Activated CD4-positive, alpha-beta T cell treated with anti-CD3 and anti-CD28 coated beads, Interleukin-2, amount 10 ng/mL, durations not matched to agents 7 days and 5 days (primary cell): ENCODE results near the gene EIF5AL1. TPM values are rescaled to one million over a fixed set of nuclear protein-coding genes. Genes with fewer than 3 reads are reported as not detected.
"Not testable (repeated sequence)": the region's sequence is repeated elsewhere in the genome, so short reads cannot be mapped to it uniquely, and the experiment has no call there.

Source experiments
- CTCF ChIA-PET: fragments of 350-600 bp; sonication (Branson Sonifier 250); formaldehyde crosslinking; loops from one replicate; lab custom pipeline; 2021; ENCODE audit warnings: antibody characterized with exemption; lab: Charles Lee
- POLR2A ChIA-PET: fragments of 350-600 bp; sonication (Branson Sonifier 250); formaldehyde crosslinking; loops from one replicate; lab custom pipeline; 2021; ENCODE audit warnings: antibody characterized with exemption; lab: Charles Lee
- DNase-seq: peaks from one replicate; pipeline ENCODE4 v3.0.0-alpha.2; 2020
- H3K27ac Mint-ChIP-seq: one replicate; pipeline ENCODE4 v1.8.0; 2021; ENCODE audit warnings: mild to moderate bottlenecking, moderate library complexity, mixed read lengths
- H3K27me3 Mint-ChIP-seq: one replicate; pipeline ENCODE4 v1.8.0; 2021; ENCODE audit warnings: mixed read lengths
- H3K36me3 Mint-ChIP-seq: one replicate; pipeline ENCODE4 v1.8.0; 2021; ENCODE audit warnings: low read depth, mixed read lengths
- H3K4me1 Mint-ChIP-seq: one replicate; pipeline ENCODE4 v1.8.0; 2021; ENCODE audit warnings: mixed read lengths
- H3K4me3 Mint-ChIP-seq: one replicate; pipeline ENCODE4 v1.8.0; 2021; ENCODE audit warnings: mild to moderate bottlenecking, moderate library complexity, mixed read lengths
- H3K9me3 Mint-ChIP-seq: one replicate; pipeline ENCODE4 v1.8.0; 2021; ENCODE audit warnings: mixed read lengths
- total RNA-seq, 2 experiments: library from RNA; stranded (reverse); gene quantifications; one replicate each; pipeline ENCODE4 v1.2.3, GENCODE V29; 2021

EIF5AL1 gene
- total RNA-seq, 2 experiments from 2014 or later = 0.06 to 0.37 TPM

GRCh38 chr10:79528261-79528660, 15.9 kb downstream of the EIF5AL1 start:
- DNase-seq, H3K27me3 Mint-ChIP-seq, H3K36me3 Mint-ChIP-seq, CTCF ChIA-PET, H3K9me3 Mint-ChIP-seq, H3K4me1 Mint-ChIP-seq, POLR2A ChIA-PET, H3K27ac Mint-ChIP-seq, H3K4me3 Mint-ChIP-seq: not testable (repeated sequence)

DNA sequence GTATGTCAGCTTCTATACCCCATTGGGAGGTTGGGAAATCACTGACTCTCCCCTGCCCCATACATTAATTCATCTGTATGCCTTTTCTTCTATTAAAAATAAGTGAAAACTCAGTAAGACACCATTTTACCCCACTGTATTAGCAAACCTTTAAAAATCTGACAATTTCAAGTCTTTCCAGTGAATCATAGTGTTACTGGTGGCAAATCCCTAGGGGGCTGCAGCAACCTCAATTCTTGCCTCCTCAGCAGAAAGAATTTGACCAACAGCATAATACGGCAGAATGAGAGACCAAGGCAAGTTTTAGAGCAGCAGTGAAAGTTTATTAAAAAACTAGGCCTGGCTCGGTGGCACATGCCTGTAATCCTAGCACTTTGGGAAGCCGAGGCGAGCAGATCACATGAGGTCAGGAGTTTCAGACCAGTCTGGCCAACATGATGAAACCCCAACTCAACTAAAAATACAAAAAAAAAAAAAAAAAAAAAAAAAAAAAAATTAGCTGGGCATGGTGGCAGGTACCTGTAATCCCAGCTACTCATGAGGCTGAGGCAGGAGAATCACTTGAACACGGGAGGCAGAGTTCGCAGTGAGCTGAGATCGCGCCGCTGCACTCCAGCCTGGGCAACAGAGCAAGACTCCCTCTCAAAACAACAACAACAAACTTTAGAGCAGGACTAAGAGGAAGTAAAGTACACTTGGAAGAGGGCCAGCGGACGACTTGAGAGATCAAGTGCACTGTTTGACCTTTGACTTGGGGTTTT, 21.0 kb downstream of the EIF5AL1 start:
- H3K36me3 Mint-ChIP-seq, DNase-seq, H3K27me3 Mint-ChIP-seq, H3K4me1 Mint-ChIP-seq, CTCF ChIA-PET, H3K4me3 Mint-ChIP-seq, H3K9me3 Mint-ChIP-seq, H3K27ac Mint-ChIP-seq, POLR2A ChIA-PET: not testable (repeated sequence)

DNA sequence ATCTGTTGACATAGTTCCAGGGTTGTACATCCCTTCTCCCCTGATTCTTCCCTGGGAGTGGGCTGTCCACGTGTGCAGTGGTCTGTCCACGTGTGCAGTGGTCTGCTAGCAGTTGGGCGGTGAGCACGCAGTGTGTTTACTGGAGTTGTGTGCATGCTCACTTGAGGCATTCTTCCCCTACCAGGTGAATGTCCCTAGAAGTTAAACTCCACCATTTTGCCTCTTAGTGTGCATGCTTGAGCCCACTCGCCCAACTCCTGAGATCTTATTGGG, 21.5 kb downstream of the EIF5AL1 start:
- H3K9me3 Mint-ChIP-seq, H3K4me1 Mint-ChIP-seq, H3K27ac Mint-ChIP-seq, DNase-seq, CTCF ChIA-PET, H3K4me3 Mint-ChIP-seq, H3K36me3 Mint-ChIP-seq, H3K27me3 Mint-ChIP-seq, POLR2A ChIA-PET: not testable (repeated sequence)

GRCh38 chr10:79538311-79538710, 26.0 kb downstream of the EIF5AL1 start:
- H3K27ac Mint-ChIP-seq, H3K27me3 Mint-ChIP-seq, POLR2A ChIA-PET, DNase-seq, H3K36me3 Mint-ChIP-seq, H3K4me3 Mint-ChIP-seq, H3K9me3 Mint-ChIP-seq: not testable (repeated sequence)
- CTCF ChIA-PET = interaction anchor here (1.3 kb wide), 1 partner anchor 391 kb away, joined by 6 read pairs; no protein-coding TSS in a partner anchor
- peaks cover 19% of the 10 kb centered on the region for H3K4me1 Mint-ChIP-seq

- POLR2A ChIA-PET, H3K9me3 Mint-ChIP-seq, H3K36me3 Mint-ChIP-seq, H3K4me3 Mint-ChIP-seq, H3K27me3 Mint-ChIP-seq, H3K27ac Mint-ChIP-seq, DNase-seq: not testable (repeated sequence)
- H3K4me1 Mint-ChIP-seq = peaks cover 19% of the 10 kb centered on the region
- CTCF ChIA-PET = interaction anchor here (0.6 kb wide), 1 partner anchor 40 kb away, joined by 4 read pairs; no protein-coding TSS in a partner anchor
Observed at GRCh38 chr10:79540930-79541329, 28.6 kb downstream of the EIF5AL1 start.

- Mint-ChIP-seq H3K27me3 (no peaks in the 10 kb centered on the region), H3K27ac (no peak overlapping the region), H3K36me3 (peaks cover 8% of the 10 kb centered on the region), H3K4me1 (peaks cover 34% of the 10 kb centered on the region), H3K4me3 (no peak overlapping the region), H3K9me3 (peaks cover 10% of the 10 kb centered on the region)
- ChIA-PET CTCF (no interaction called here), POLR2A (no interaction called here)
- no peak for DNase-seq
Observed at GRCh38 chr10:79542626-79543025, 30.3 kb downstream of the EIF5AL1 start.

DNA sequence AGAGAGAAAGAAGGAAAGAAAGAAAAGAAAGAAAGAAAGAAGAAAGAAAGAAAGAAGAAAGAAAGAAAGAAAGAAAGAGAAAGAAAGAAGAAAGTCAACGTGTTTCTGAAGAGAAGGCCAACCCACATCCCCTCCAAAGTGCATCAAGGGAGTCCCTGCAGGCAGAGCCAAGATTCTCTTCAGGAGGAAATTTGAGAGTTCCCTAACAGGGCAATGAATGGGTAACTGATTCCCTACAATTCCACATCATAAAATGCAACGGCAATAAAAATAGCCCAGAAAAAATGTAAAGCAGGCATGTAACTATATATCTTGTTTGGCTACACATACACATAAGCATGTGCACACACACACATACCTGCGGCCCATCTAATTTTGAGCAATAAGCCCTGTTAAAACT, 32.1 kb downstream of the EIF5AL1 start:
- POLR2A ChIA-PET, DNase-seq, H3K27ac Mint-ChIP-seq, H3K36me3 Mint-ChIP-seq, CTCF ChIA-PET, H3K27me3 Mint-ChIP-seq, H3K4me3 Mint-ChIP-seq, H3K9me3 Mint-ChIP-seq: not testable (repeated sequence)
- peaks cover 48% of the 10 kb centered on the region for H3K4me1 Mint-ChIP-seq

- DNase-seq, H3K36me3 Mint-ChIP-seq, H3K4me3 Mint-ChIP-seq, H3K9me3 Mint-ChIP-seq, H3K27ac Mint-ChIP-seq, CTCF ChIA-PET, POLR2A ChIA-PET, H3K27me3 Mint-ChIP-seq: not testable (repeated sequence)
- H3K4me1 Mint-ChIP-seq = peaks cover 51% of the 10 kb centered on the region
Observed at GRCh38 chr10:79544926-79545659, 32.8 kb downstream of the EIF5AL1 start.

DNA sequence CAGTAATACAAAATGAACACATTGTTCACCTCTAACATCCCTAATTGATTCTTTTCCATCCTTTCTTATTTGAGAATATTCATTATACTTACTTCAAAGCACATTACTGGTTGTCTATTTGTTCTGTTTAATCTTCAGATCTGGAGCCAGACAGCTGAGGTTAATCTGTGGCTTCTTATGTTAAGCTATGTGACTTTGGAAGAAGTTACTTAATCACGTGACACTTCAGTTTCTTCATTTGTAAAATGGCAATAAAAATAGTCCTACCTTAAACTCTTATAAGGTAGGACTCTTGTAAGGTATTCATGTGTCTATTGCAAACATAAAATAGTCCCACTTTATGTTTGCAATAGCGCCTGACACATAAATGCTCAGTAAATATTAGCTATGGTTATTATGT, 34.8 kb downstream of the EIF5AL1 start:
- H3K36me3 Mint-ChIP-seq, POLR2A ChIA-PET, CTCF ChIA-PET, H3K4me3 Mint-ChIP-seq, H3K9me3 Mint-ChIP-seq, DNase-seq, H3K27ac Mint-ChIP-seq, H3K27me3 Mint-ChIP-seq: not testable (repeated sequence)
- peaks cover 41% of the 10 kb centered on the region for H3K4me1 Mint-ChIP-seq

- CTCF ChIA-PET = no interaction called here
Observed at GRCh38 chr10:79547973-79548372, 35.6 kb downstream of the EIF5AL1 start.

GRCh38 chr10:79552143-79552542, 39.8 kb downstream of the EIF5AL1 start:
- peaks cover 30% of the 10 kb centered on the region for H3K4me1 Mint-ChIP-seq
- ChIA-PET CTCF (interaction anchor here (0.6 to 0.8 kb wide), 2 partner anchors 11 to 468 kb away, joined by 3 to 4 read pairs; no protein-coding TSS in a partner anchor), POLR2A (no interaction called here)
- DNase-seq = no peak
- H3K9me3 Mint-ChIP-seq = no peaks in the 10 kb centered on the region
- H3K4me3 Mint-ChIP-seq = no peak overlapping the region
- H3K36me3 Mint-ChIP-seq = no peaks in the 10 kb centered on the region
- H3K27me3 Mint-ChIP-seq = peaks cover 2% of the 10 kb centered on the region
- no peak overlapping the region for H3K27ac Mint-ChIP-seq

More at GRCh38 chr10:79547973-79548372, 35.6 kb downstream of the EIF5AL1 start:
- peak overlapping the region; percentile 82 for H3K27ac Mint-ChIP-seq
- peak overlapping the region; percentile 9 for H3K4me3 Mint-ChIP-seq
- no peaks in the 10 kb centered on the region for H3K27me3 Mint-ChIP-seq
- POLR2A ChIA-PET = no interaction called here
- H3K4me1 Mint-ChIP-seq = peaks cover 38% of the 10 kb centered on the region
- peaks cover 8% of the 10 kb centered on the region for H3K36me3 Mint-ChIP-seq
- peaks cover 10% of the 10 kb centered on the region for H3K9me3 Mint-ChIP-seq
- peak; percentile 29 for DNase-seq

DNA sequence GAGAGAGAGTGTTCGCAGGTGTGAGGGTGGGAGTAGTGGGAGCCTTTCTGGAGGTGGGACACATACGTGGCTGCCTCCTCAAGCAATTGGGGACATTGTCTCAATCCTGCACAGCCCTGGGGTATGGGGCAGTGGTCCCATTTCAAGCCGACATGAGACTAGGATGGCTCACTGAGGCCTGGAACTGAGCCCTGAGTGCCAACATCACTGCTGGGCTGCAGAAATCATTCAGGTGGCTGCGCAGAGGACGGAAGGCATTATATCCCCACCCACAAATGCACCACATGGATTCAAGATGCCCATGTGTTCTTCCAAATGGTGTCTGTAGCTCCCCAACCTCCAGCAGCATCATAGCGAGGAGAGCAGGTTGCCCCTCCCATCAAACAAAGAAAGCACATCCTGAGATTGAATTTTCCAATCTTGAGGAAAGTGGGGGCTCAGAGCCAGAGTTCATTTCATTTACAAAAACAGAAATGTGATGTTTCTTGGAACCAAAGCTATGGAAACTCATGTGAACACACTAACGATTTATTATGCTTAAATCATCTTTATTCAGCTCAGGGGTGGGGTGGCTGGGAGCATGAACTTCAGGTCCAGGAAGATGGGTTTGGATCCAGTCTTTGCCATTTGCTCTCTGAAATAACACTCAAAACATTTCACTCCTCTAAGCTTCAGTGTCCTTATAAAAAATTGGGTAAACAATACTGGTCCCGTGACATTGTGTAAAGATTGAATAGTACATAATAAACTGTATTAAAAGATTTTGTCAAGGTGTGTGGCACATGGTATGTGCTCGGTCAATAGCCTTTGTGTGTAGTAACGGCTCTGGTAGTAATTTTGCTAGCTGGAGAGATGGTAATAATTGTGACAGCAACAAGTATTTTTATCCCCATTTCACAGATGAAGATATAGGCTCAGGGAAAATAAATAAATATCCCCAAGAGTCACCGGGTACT, 43.3 kb downstream of the EIF5AL1 start:
- no peaks in the 10 kb centered on the region for H3K9me3 Mint-ChIP-seq
- H3K27ac Mint-ChIP-seq = no peak overlapping the region
- CTCF ChIA-PET = interaction anchor here (0.6 kb wide), 1 partner anchor 17 kb away, joined by 4 read pairs; no protein-coding TSS in a partner anchor
- H3K4me1 Mint-ChIP-seq = peaks cover 8% of the 10 kb centered on the region
- no peaks in the 10 kb centered on the region for H3K36me3 Mint-ChIP-seq
- POLR2A ChIA-PET = no interaction called here
- H3K27me3 Mint-ChIP-seq = peaks cover 2% of the 10 kb centered on the region
- DNase-seq = no peak
- H3K4me3 Mint-ChIP-seq = no peak overlapping the region
